Peyer's patch (tissue), 4 donors: ENCODE results near the gene KRTAP2-1.

ENCODE experiments used
- POLR2A ChIP-seq, 2 donors: fragments of 450-650 bp; IDR thresholded peaks; one replicate each; pipeline ENCODE4 v1.5.1; 2017; ENCODE audit warnings: antibody characterized with exemption in 2 of 2, mild to moderate bottlenecking in 2 of 2, moderate library complexity in 2 of 2
- TF ChIP-seq, protein P1 (sequence below), 6 experiments: fragments of 450-650 bp in 4 of 6; fragments of 200-600 bp in 2 of 6; sonication (generic) in 1 of 6; IDR thresholded peaks; one replicate each; pipeline ENCODE4 v1.5.1; 2017 to 2019; ENCODE audit warnings: antibody characterized with exemption in 6 of 6, mild to moderate bottlenecking in 3 of 6, moderate library complexity in 1 of 6

DNA sequence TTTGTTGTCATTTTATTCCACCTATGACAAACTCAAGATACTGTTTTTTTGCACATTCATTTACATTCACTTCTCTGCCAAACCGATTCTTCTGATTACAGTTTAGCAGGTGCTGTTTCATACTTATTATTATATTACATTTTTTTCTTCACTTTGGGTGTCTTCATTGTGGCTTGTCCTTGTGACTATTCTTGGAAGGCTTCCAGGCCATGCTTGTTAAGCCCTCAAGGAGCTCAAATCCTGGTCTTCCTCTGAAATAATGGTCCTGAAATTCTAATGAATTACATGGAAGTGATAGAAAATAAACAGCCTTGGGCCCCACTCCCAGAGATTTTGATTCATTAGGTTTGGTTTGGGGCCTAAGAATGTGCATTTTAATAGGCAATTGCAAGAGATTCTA lies 17.2 kb upstream of the KRTAP2-1 start:
- TF ChIP-seq POLR2A (IDR thresholded peaks at IDR 0.05), result no peak
- TF ChIP-seq, protein P1, sequence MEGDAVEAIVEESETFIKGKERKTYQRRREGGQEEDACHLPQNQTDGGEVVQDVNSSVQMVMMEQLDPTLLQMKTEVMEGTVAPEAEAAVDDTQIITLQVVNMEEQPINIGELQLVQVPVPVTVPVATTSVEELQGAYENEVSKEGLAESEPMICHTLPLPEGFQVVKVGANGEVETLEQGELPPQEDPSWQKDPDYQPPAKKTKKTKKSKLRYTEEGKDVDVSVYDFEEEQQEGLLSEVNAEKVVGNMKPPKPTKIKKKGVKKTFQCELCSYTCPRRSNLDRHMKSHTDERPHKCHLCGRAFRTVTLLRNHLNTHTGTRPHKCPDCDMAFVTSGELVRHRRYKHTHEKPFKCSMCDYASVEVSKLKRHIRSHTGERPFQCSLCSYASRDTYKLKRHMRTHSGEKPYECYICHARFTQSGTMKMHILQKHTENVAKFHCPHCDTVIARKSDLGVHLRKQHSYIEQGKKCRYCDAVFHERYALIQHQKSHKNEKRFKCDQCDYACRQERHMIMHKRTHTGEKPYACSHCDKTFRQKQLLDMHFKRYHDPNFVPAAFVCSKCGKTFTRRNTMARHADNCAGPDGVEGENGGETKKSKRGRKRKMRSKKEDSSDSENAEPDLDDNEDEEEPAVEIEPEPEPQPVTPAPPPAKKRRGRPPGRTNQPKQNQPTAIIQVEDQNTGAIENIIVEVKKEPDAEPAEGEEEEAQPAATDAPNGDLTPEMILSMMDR (IDR thresholded peaks at IDR 0.05), result no peak
